Central memory CD4-positive, alpha-beta T cell (primary cell): ENCODE results near the gene NAA35.

Source experiments
- DNase-seq: peaks from one replicate; pipeline ENCODE4 v3.0.0; 2022

Gene NAA35

DNA sequence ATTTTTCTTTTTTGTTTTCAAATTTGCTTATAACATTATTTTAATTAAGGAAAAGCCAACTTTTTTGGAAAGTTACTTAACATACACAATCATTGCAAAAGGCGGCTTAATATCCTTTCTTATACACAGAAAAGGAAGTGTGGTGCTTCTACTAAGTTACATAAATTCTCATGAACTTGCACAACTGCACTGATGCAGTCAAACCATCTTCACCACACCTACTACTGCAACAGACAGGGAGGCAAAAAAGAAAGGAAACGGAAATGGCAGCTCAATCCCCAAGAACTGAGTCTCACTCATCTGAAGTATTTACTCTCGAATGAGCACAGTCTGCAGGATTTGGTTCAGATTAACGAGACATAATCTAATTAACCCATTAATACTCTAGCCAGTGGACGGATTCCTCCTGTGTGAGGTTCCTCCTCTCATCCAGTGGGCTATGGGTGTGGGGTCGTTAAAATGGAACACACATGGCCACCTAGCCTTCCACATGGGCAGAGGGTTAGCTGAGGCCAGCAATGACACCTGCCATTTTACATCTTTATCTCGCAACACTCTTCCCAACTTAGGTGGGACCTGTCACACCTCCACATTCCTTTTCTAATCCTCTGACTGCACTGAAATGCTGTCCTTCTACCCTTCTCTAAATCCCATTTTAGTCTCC lies 128.4 kb downstream of the NAA35 start:
- DNase-seq = no peak
